Gastrocnemius medialis (tissue), 4 donors: ENCODE results near the gene CORO2B.

Source experiments
- CTCF ChIP-seq, 5 experiments: fragments of 450-650 bp in 3 of 5; fragments of 200-600 bp in 2 of 5; sonication (generic) in 2 of 5; IDR thresholded peaks in 4 of 5; conservative IDR thresholded peaks in 1 of 5; 1 replicate in 4 of 5; 2 replicates in 1 of 5; pipeline ENCODE4 v1.5.1; 2016 to 2019; ENCODE audit warnings: antibody characterized with exemption in 5 of 5, mild to moderate bottlenecking in 3 of 5, moderate library complexity in 3 of 5
- POLR2A ChIP-seq, 2 donors: fragments of 450-650 bp; IDR thresholded peaks; one replicate each; pipeline ENCODE4 v1.6.1; 2017; ENCODE audit warnings: antibody characterized with exemption in 2 of 2, mild to moderate bottlenecking in 2 of 2, moderate library complexity in 2 of 2

GRCh38 chr15:68730976-68731897 lies 152.4 kb downstream of the CORO2B start:
- TF ChIP-seq CTCF (IDR thresholded peaks at IDR 0.05 in 4 of 5, conservative IDR thresholded peaks at IDR 0.05 in 1 of 5) (no peak), POLR2A (IDR thresholded peaks at IDR 0.05) (no peak)
